Measurements from ENCODE around the gene HABP4.

The HABP4 gene
- total RNA-seq, result 43.0 reads per million, percentile 65 among the genes with 10 or more reads in this experiment

- DNase-seq, result peak; percentile 94
Measured at GRCh38 chr9:96449845-96450612, at the start of gene HABP4. Gene HABP4, plus strand, starts transcription at chr9:96450169. Its CDS starts 111 bp downstream, at chr9:96450280.

- DNase-seq, result no peak
Measured at GRCh38 chr9:96408409-96409280, 41.3 kb upstream of the HABP4 start.

GRCh38 chr9:96411129-96411838 lies 38.7 kb upstream of the HABP4 start:
- no peak for DNase-seq

- no peak for DNase-seq
Measured at GRCh38 chr9:96412174-96412913, 37.6 kb upstream of the HABP4 start.

- DNase-seq, result no peak
Measured at GRCh38 chr9:96413302-96414221, 36.4 kb upstream of the HABP4 start.

- DNase-seq, result peak; percentile 88
Measured at GRCh38 chr9:96417051-96417586, 32.9 kb upstream of the HABP4 start.

- DNase-seq, result no peak
Measured at GRCh38 chr9:96417661-96418082, 32.3 kb upstream of the HABP4 start.

GRCh38 chr9:96418083-96418919 lies 31.7 kb upstream of the HABP4 start, which contains the start of gene ZNF367:
Gene ZNF367, minus strand, starts transcription at chr9:96418370. Its CDS starts 338 bp downstream, at chr9:96418032.
- peak; percentile 84 for DNase-seq

GRCh38 chr9:96418920-96419690 lies 30.9 kb upstream of the HABP4 start:
- peak; percentile 24 for DNase-seq

- DNase-seq, result no peak
Measured at GRCh38 chr9:96419691-96419969, 30.3 kb upstream of the HABP4 start.

GRCh38 chr9:96420468-96421219 lies 29.3 kb upstream of the HABP4 start:
- no peak for DNase-seq

GRCh38 chr9:96423322-96423984 lies 26.5 kb upstream of the HABP4 start:
- DNase-seq, result no peak

- DNase-seq, result no peak
Measured at GRCh38 chr9:96423985-96424336, 26.0 kb upstream of the HABP4 start.

- DNase-seq, result no peak
Measured at GRCh38 chr9:96425500-96426169, 24.3 kb upstream of the HABP4 start.

- DNase-seq, result no peak
Measured at GRCh38 chr9:96429732-96430131, 20.2 kb upstream of the HABP4 start.

- no peak for DNase-seq
Measured at GRCh38 chr9:96430377-96430776, 19.6 kb upstream of the HABP4 start.

- no peak for DNase-seq
Measured at GRCh38 chr9:96435345-96435744, 14.6 kb upstream of the HABP4 start.
